SK-N-SH (cell line): ENCODE results near the gene THADA. TPM values are rescaled to one million over a fixed set of nuclear protein-coding genes. Genes with fewer than 3 reads are reported as not detected.

Source experiments
- CTCF ChIA-PET: fragments of 300-600, 350-600 bp; formaldehyde crosslinking; extraction: SDS; loops from one replicate; lab custom pipeline; 2021; lab: Yijun Ruan, JAX
- POLR2A ChIA-PET: fragments of 350-600 bp; sonication (Branson Sonifier 250); formaldehyde crosslinking; extraction: SDS; loops from one replicate; lab custom pipeline; 2020; ENCODE audit warnings: antibody characterized with exemption, inconsistent platforms; lab: Yijun Ruan, JAX
- DNase-seq: peaks from one replicate; pipeline ENCODE4 v3.0.0; 2012
- H2AFZ ChIP-seq: fragments of 200-600 bp; sonication (generic); 2 replicates; pipeline ENCODE4 v1.8.1; 2016; ENCODE audit warnings: antibody characterized with exemption, mild to moderate bottlenecking, low read depth
- H3F3A ChIP-seq: fragments of 200-600 bp; sonication (generic); replicated peaks from 2 replicates; pipeline ENCODE3; 2016; ENCODE audit warnings: antibody characterized with exemption, mild to moderate bottlenecking; ENCODE audit not compliant: insufficient read depth
- H3K27ac ChIP-seq, 2 experiments: fragments of 200-500 bp in 1 of 2; fragments of 200-600 bp in 1 of 2; sonication (Bioruptor generic) in 1 of 2; sonication (generic), shearing (Covaris generic) in 1 of 2; 2 replicates each; pipeline versions ENCODE4 v1.5.1 to v1.6.1; 2014 to 2016; ENCODE audit warnings: low read depth in 2 of 2, inconsistent platforms in 1 of 2, low read length in 1 of 2, mild to moderate bottlenecking in 1 of 2, mixed read lengths in 1 of 2
- H3K27me3 ChIP-seq: fragments of 200-600 bp; sonication (generic), shearing (Covaris generic); 2 replicates; pipeline ENCODE4 v1.6.1; 2016; ENCODE audit warnings: mixed run types; ENCODE audit not compliant: insufficient read depth
- H3K36me3 ChIP-seq, 2 experiments: fragments of 200-500 bp in 1 of 2; fragments of 200-600 bp in 1 of 2; sonication (Bioruptor generic) in 1 of 2; sonication (generic) in 1 of 2; replicated peaks in 1 of 2; 2 replicates each; pipeline versions ENCODE3 to v1.5.1; 2014 to 2016; ENCODE audit warnings: low read length in 1 of 2, mild to moderate bottlenecking in 1 of 2; ENCODE audit not compliant: insufficient read depth in 2 of 2, control insufficient read depth in 1 of 2
- H3K4me1 ChIP-seq, 2 experiments: fragments of 200-500 bp in 1 of 2; fragments of 200-600 bp in 1 of 2; sonication (Bioruptor generic) in 1 of 2; sonication (generic), shearing (Covaris generic) in 1 of 2; 2 replicates each; pipeline versions ENCODE4 v1.5.1 to v1.6.1; 2014 to 2016; ENCODE audit warnings: low read depth in 1 of 2, low read length in 1 of 2, mixed run types in 1 of 2; ENCODE audit not compliant: insufficient read depth in 2 of 2, control insufficient read depth in 1 of 2
- H3K4me2 ChIP-seq: fragments of 200-600 bp; sonication (generic), shearing (Covaris generic); 2 replicates; pipeline ENCODE4 v1.6.1; 2017; ENCODE audit warnings: mixed run types
- H3K4me3 ChIP-seq, 2 experiments: fragments of 200-500 bp in 1 of 2; fragments of 200-600 bp in 1 of 2; sonication (Bioruptor generic) in 1 of 2; sonication (generic), shearing (Covaris generic) in 1 of 2; 2 replicates each; pipeline versions ENCODE4 v1.5.1 to v1.8.1; 2014 to 2016; ENCODE audit warnings: low read depth in 2 of 2, inconsistent platforms in 1 of 2, low read length in 1 of 2, mild to moderate bottlenecking in 1 of 2, mixed read lengths in 1 of 2, moderate library complexity in 1 of 2
- H3K79me2 ChIP-seq: fragments of 200-600 bp; sonication (generic); 2 replicates; pipeline ENCODE4 v1.8.1; 2017; ENCODE audit warnings: mild to moderate bottlenecking; ENCODE audit not compliant: insufficient read depth
- H3K9ac ChIP-seq: fragments of 200-600 bp; sonication (generic); 2 replicates; pipeline ENCODE4 v1.6.1; 2017; ENCODE audit warnings: mixed run types
- H3K9me2 ChIP-seq: fragments of 200-600 bp; sonication (generic); 2 replicates; pipeline ENCODE4 v1.6.1; 2017; ENCODE audit warnings: mixed run types
- H3K9me3 ChIP-seq: fragments of 200-600 bp; sonication (generic); 2 replicates; pipeline ENCODE4 v1.6.1; 2017; ENCODE audit warnings: mixed run types, mild to moderate bottlenecking, moderate library complexity
- H4K20me1 ChIP-seq: fragments of 200-600 bp; sonication (generic); 2 replicates; pipeline ENCODE4 v1.6.1; 2017; ENCODE audit warnings: mild to moderate bottlenecking, mixed run types; ENCODE audit not compliant: insufficient read depth
- CHD2 ChIP-seq: fragments of 150-350 bp; IDR thresholded peaks from 2 replicates; pipeline ENCODE4 v1.6.1; 2018; ENCODE audit warnings: low read length; ENCODE audit not compliant: partially characterized antibody
- CTCF ChIP-seq: fragments of 200-600 bp; sonication (generic); IDR thresholded peaks from 2 replicates; pipeline ENCODE4 v1.6.1; 2017; ENCODE audit warnings: antibody characterized with exemption, mild to moderate bottlenecking, moderate library complexity
- EP300 ChIP-seq, 2 experiments: IDR thresholded peaks; 2 replicates each; pipeline versions ENCODE4 v1.4.0 to v1.6.1; 2012; ENCODE audit warnings: borderline replicate concordance in 1 of 2, low read depth in 1 of 2, low read length in 1 of 2
- FOSL2 ChIP-seq: IDR thresholded peaks from 2 replicates; pipeline ENCODE4 v1.4.0; 2012; ENCODE audit warnings: low read depth, mild to moderate bottlenecking, moderate library complexity, borderline replicate concordance
- GABPA ChIP-seq: IDR thresholded peaks from 2 replicates; pipeline ENCODE4 v1.4.0; 2012; ENCODE audit warnings: low read depth, mild to moderate bottlenecking
- JUND ChIP-seq: IDR thresholded peaks from 2 replicates; pipeline ENCODE4 v1.4.0; 2012
- MAX ChIP-seq: IDR thresholded peaks from 2 replicates; pipeline ENCODE4 v1.4.0; 2012; ENCODE audit warnings: low read depth
- MEF2A ChIP-seq: IDR thresholded peaks from 2 replicates; pipeline ENCODE4 v1.4.0; 2012; ENCODE audit warnings: low read depth, borderline replicate concordance
- MXI1 ChIP-seq: IDR thresholded peaks from 2 replicates; pipeline ENCODE4 v1.6.1; 2012; ENCODE audit warnings: mild to moderate bottlenecking, low read depth, low read length, improper control_type of control experiment
- NRF1 ChIP-seq: IDR thresholded peaks from 2 replicates; pipeline ENCODE4 v1.6.1; 2012; ENCODE audit warnings: low read depth, mild to moderate bottlenecking, low read length
- PBX3 ChIP-seq: IDR thresholded peaks from 2 replicates; pipeline ENCODE4; 2012
- POLR2AphosphoS5 ChIP-seq: IDR thresholded peaks from 2 replicates; pipeline ENCODE4 v1.6.1; 2012; ENCODE audit warnings: low read depth, low read length
- RAD21 ChIP-seq: IDR thresholded peaks from 2 replicates; pipeline ENCODE4 v1.6.1; 2012; ENCODE audit warnings: mild to moderate bottlenecking, low read length
- RCOR1 ChIP-seq: fragments of 150-350 bp; IDR thresholded peaks from 2 replicates; pipeline ENCODE4 v1.6.1; 2017; ENCODE audit warnings: antibody characterized with exemption, low read length
- RFX5 ChIP-seq: IDR thresholded peaks from 2 replicates; pipeline ENCODE4 v1.6.1; 2012; ENCODE audit warnings: mild to moderate bottlenecking, improper control_type of control experiment, low read length
- SIN3A ChIP-seq: IDR thresholded peaks from 2 replicates; pipeline ENCODE4 v1.6.1; 2012; ENCODE audit warnings: low read depth, mild to moderate bottlenecking, low read length, moderate library complexity, borderline replicate concordance
- SMC3 ChIP-seq: IDR thresholded peaks from 2 replicates; pipeline ENCODE4 v1.6.1; 2012; ENCODE audit warnings: low read depth, low read length, improper control_type of control experiment
- TCF12 ChIP-seq: IDR thresholded peaks from 2 replicates; pipeline ENCODE4 v1.4.0; 2012
- USF2 ChIP-seq: fragments of 150-350 bp; IDR thresholded peaks from 2 replicates; pipeline ENCODE4 v1.6.1; 2017; ENCODE audit warnings: antibody characterized with exemption, low read length, low read depth, borderline replicate concordance
- YY1 ChIP-seq: IDR thresholded peaks from 2 replicates; pipeline ENCODE4 v1.4.0; 2012; ENCODE audit warnings: low read depth, mild to moderate bottlenecking
- WGBS: methylation state at CpG from one replicate; pipeline ENCODE4 v1.1.6; 2017; ENCODE audit warnings: low lambda C conversion rate; 5-methylcytosine and 5-hydroxymethylcytosine counted together
- polyA plus RNA-seq, 3 experiments: library from polyadenylated mRNA; depleted of rRNA; stranded (reverse); fragments of >200 nt; gene quantifications; 2 replicates each; pipeline ENCODE4 v1.2.3, GENCODE V29; 2012

The THADA gene
- polyA plus RNA-seq, 1 of the 3 experiments (the other 2 are of a cell fraction): 25.6 TPM

GRCh38 chr2:43326101-43326825, 269.6 kb downstream of the THADA start:
- Histone ChIP-seq H3K36me3 (no peaks in the 10 kb centered on the region), H3K4me2 (0 out of 2 replicates have a peak overlapping the region, but pooled peaks have one; percentile 5), H3K27ac (peak overlapping the region; percentile 1 to 19; a peak in 2 of 4 replicates), H3K4me3 (no peak overlapping the region), H3K9ac (no peak overlapping the region), H3K9me3 (no peaks in the 10 kb centered on the region), H3K27me3 (no peaks in the 10 kb centered on the region), H3F3A (peaks cover 12% of the 10 kb centered on the region), H3K9me2 (no peaks in the 10 kb centered on the region), H2AFZ (no peak overlapping the region), H3K79me2 (no peaks in the 10 kb centered on the region), H4K20me1 (no peaks in the 10 kb centered on the region), H3K4me1 (peaks cover 12 to 44% of the 10 kb centered on the region in 2 experiments; a peak in 3 of 4 replicates)
- WGBS: 73% methylated on average over 2 of the region's 2 CpGs
- ChIA-PET CTCF (interaction anchor here (0.5 to 5.4 kb wide), 11 partner anchors 7 to 400 kb away, joined by 3 to 22 read pairs (median 4); no protein-coding TSS in a partner anchor), POLR2A (interaction anchor here (0.8 to 1.7 kb wide), 3 partner anchors 59 to 99 kb away, joined by 3 to 5 read pairs (median 4); no protein-coding TSS in a partner anchor)
- no peak for DNase-seq
- TF ChIP-seq RCOR1 (no peak), NRF1 (no peak), RAD21 (no peak), MXI1 (no peak), YY1 (no peak), TCF12 (peak; percentile 51; the same call in 1 of the 2 replicates), CHD2 (no peak), EP300 (IDR thresholded peaks at IDR 0.05; ENCODE audit: borderline replicate concordance in 1 of 2, low read depth in 1 of 2, low read length in 1 of 2) (peak in 1 of 2 experiments; percentile 22; a peak in 1 of 4 replicates), PBX3 (peak; percentile 28; the same call in 1 of the 2 replicates), FOSL2 (peak; percentile 22; the same call in 1 of the 2 replicates)

GRCh38 chr2:43325107-43325811, 270.6 kb downstream of the THADA start:
- Histone ChIP-seq H2AFZ (no peak overlapping the region), H3K4me1 (peaks cover 12 to 38% of the 10 kb centered on the region in 2 experiments; a peak in 3 of 4 replicates), H3K9ac (no peak overlapping the region), H3K79me2 (no peaks in the 10 kb centered on the region), H3K4me2 (no peak overlapping the region), H4K20me1 (no peaks in the 10 kb centered on the region), H3K36me3 (no peaks in the 10 kb centered on the region), H3K4me3 (no peak overlapping the region), H3F3A (peaks cover 18% of the 10 kb centered on the region), H3K9me2 (no peaks in the 10 kb centered on the region), H3K27ac (no peak overlapping the region), H3K9me3 (no peaks in the 10 kb centered on the region), H3K27me3 (no peaks in the 10 kb centered on the region)
- ChIA-PET CTCF (interaction anchor here (1.3 to 1.8 kb wide), 2 partner anchors 9 to 96 kb away, joined by 5 to 9 read pairs; no protein-coding TSS in a partner anchor), POLR2A (interaction anchor here (0.8 kb wide), 1 partner anchor 58 kb away, joined by 3 read pairs; no protein-coding TSS in a partner anchor)
- WGBS: 69% methylated on average over 2 of the region's 2 CpGs
- no peak for DNase-seq
- TF ChIP-seq CTCF: no peak
- TF ChIP-seq CHD2: no peak
- TF ChIP-seq USF2: no peak
- TF ChIP-seq RFX5: no peak
- TF ChIP-seq MEF2A: no peak
- no peak for TF ChIP-seq POLR2AphosphoS5
- TF ChIP-seq SMC3: no peak
- no peak for TF ChIP-seq JUND
- no peak for TF ChIP-seq FOSL2
- no peak for TF ChIP-seq SIN3A
- TF ChIP-seq MAX: no peak
- no peak for TF ChIP-seq GABPA
